HL-60 (cell line): ENCODE data around the gene TMEM233.
"Not testable (repeated sequence)": the region's sequence is repeated elsewhere in the genome, so short reads cannot be mapped to it uniquely, and the experiment has no call there.

Source experiments
- DNase-seq, 2 experiments: peaks; one replicate each; pipeline ENCODE4 v3.0.0-alpha.2; 2010 to 2020; ENCODE audit warnings: low read depth in 1 of 2, low spot score in 1 of 2
- H3K27ac ChIP-seq: fragments of 250-450 bp; sonication (Bioruptor Pico); replicated peaks from 2 replicates; pipeline ENCODE4 v1.5.1; 2020; ENCODE audit warnings: mild to moderate bottlenecking, moderate library complexity
- H3K27me3 ChIP-seq: fragments of 250-450 bp; sonication (Bioruptor Pico); 2 replicates; pipeline ENCODE4 v1.5.1; 2021; ENCODE audit warnings: mild to moderate bottlenecking, moderate library complexity; ENCODE audit not compliant: insufficient read depth, poor library complexity, severe bottlenecking
- H3K4me3 ChIP-seq: replicated peaks from 2 replicates; pipeline ENCODE4 v1.5.1; 2011; ENCODE audit warnings: mild to moderate bottlenecking, control low read depth, low read length; ENCODE audit not compliant: insufficient read depth
- CTCF ChIP-seq: IDR thresholded peaks from one replicate; pipeline ENCODE4 v1.5.1; 2011; ENCODE audit warnings: low read length, control low read depth, inconsistent platforms; ENCODE audit not compliant: insufficient read depth
- GABPA ChIP-seq: IDR thresholded peaks from 2 replicates; pipeline ENCODE4 v1.6.1; 2012; ENCODE audit warnings: low read depth
- POLR2AphosphoS5 ChIP-seq: IDR thresholded peaks from 2 replicates; pipeline ENCODE4 v1.6.1; 2012; ENCODE audit warnings: low read depth
- REST ChIP-seq: IDR thresholded peaks from 2 replicates; pipeline ENCODE4 v1.6.1; 2012; ENCODE audit warnings: low read depth; ENCODE audit not compliant: insufficient replicate concordance
- SPI1 ChIP-seq: IDR thresholded peaks from 2 replicates; pipeline ENCODE4 v1.6.1; 2012; ENCODE audit warnings: low read depth, mild to moderate bottlenecking, borderline replicate concordance

The TMEM233 gene

GRCh38 chr12:119652665-119653064 is 59.1 kb downstream of the TMEM233 start:
- no peak for DNase-seq
- TF ChIP-seq GABPA (no peak), POLR2AphosphoS5 (no peak), SPI1 (no peak), REST (no peak), CTCF (no peak)
- Histone ChIP-seq H3K27ac (no peak overlapping the region), H3K27me3 (no peaks in the 10 kb centered on the region), H3K4me3 (no peak overlapping the region)

- not testable (repeated sequence) for H3K4me3 ChIP-seq, H3K27ac ChIP-seq, DNase-seq, H3K27me3 ChIP-seq
Observed at GRCh38 chr12:119657001-119657400, 63.4 kb downstream of the TMEM233 start.

GRCh38 chr12:119658166-119658565 is 64.6 kb downstream of the TMEM233 start:
- not testable (repeated sequence) for H3K4me3 ChIP-seq, DNase-seq, H3K27ac ChIP-seq, H3K27me3 ChIP-seq

- no peak overlapping the region for H3K4me3 ChIP-seq
- TF ChIP-seq SPI1 (no peak), GABPA (no peak), CTCF (peak; percentile 95)
Observed at GRCh38 chr12:119659289-119659897, 65.8 kb downstream of the TMEM233 start.

GRCh38 chr12:119660076-119660475 is 66.5 kb downstream of the TMEM233 start:
- H3K27me3 ChIP-seq, result no peaks in the 10 kb centered on the region
- H3K27ac ChIP-seq, result no peak overlapping the region
- H3K4me3 ChIP-seq, result no peak overlapping the region
- no peak for DNase-seq
- TF ChIP-seq CTCF, result no peak
- TF ChIP-seq SPI1, result no peak
- no peak for TF ChIP-seq REST
- TF ChIP-seq GABPA, result no peak
- TF ChIP-seq POLR2AphosphoS5, result no peak

More at GRCh38 chr12:119659289-119659897, 65.8 kb downstream of the TMEM233 start:
- peak in 1 of 2 experiments; percentile 33 for DNase-seq
- Histone ChIP-seq H3K27me3 (no peaks in the 10 kb centered on the region), H3K27ac (no peak overlapping the region)
